ENCODE results near the gene STK10.
"Not testable (repeated sequence)": the region's sequence is repeated elsewhere in the genome, so short reads cannot be mapped to it uniquely, and the experiment has no call there.

- TF ChIP-seq, protein P1, sequence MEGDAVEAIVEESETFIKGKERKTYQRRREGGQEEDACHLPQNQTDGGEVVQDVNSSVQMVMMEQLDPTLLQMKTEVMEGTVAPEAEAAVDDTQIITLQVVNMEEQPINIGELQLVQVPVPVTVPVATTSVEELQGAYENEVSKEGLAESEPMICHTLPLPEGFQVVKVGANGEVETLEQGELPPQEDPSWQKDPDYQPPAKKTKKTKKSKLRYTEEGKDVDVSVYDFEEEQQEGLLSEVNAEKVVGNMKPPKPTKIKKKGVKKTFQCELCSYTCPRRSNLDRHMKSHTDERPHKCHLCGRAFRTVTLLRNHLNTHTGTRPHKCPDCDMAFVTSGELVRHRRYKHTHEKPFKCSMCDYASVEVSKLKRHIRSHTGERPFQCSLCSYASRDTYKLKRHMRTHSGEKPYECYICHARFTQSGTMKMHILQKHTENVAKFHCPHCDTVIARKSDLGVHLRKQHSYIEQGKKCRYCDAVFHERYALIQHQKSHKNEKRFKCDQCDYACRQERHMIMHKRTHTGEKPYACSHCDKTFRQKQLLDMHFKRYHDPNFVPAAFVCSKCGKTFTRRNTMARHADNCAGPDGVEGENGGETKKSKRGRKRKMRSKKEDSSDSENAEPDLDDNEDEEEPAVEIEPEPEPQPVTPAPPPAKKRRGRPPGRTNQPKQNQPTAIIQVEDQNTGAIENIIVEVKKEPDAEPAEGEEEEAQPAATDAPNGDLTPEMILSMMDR (conservative IDR thresholded peaks at IDR 0.05) = not testable (repeated sequence)
- not testable (repeated sequence) for TF ChIP-seq ZFX (IDR thresholded peaks at IDR 0.05)
Observed at GRCh38 chr5:172155101-172155500, 32.9 kb downstream of the STK10 start.
